Measurements from ENCODE around the gene CDK10. TPM values are rescaled to one million over a fixed set of nuclear protein-coding genes. Genes with fewer than 3 reads are reported as not detected.

The CDK10 gene
- polyA plus RNA-seq, 3 donors, result 16.5 to 107 (median 18.3) TPM

DNA sequence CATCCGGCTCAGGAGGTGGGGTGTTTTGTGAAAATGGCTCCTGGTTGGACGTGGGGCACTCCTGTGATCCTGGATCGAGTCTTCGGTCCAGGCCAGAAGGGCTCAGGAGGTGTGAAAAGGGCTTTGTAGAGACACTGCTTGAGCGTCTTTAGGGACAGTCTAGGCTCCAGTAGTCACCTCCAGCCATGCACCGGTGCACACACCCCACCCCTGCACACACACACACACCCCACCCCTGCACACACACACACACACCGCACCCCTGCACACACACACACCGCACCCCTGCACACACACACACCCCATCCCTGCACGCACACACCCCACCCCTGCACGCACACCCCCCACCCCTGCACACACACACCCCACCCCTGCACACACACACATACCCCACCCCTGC lies 48.0 kb upstream of the CDK10 start:
- TF ChIP-seq, protein P1, sequence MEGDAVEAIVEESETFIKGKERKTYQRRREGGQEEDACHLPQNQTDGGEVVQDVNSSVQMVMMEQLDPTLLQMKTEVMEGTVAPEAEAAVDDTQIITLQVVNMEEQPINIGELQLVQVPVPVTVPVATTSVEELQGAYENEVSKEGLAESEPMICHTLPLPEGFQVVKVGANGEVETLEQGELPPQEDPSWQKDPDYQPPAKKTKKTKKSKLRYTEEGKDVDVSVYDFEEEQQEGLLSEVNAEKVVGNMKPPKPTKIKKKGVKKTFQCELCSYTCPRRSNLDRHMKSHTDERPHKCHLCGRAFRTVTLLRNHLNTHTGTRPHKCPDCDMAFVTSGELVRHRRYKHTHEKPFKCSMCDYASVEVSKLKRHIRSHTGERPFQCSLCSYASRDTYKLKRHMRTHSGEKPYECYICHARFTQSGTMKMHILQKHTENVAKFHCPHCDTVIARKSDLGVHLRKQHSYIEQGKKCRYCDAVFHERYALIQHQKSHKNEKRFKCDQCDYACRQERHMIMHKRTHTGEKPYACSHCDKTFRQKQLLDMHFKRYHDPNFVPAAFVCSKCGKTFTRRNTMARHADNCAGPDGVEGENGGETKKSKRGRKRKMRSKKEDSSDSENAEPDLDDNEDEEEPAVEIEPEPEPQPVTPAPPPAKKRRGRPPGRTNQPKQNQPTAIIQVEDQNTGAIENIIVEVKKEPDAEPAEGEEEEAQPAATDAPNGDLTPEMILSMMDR (IDR thresholded peaks at IDR 0.05), result no peak
- Mint-ChIP-seq H3K4me3 (no peak overlapping the region), H3K9me3 (peaks cover 12 to 28% (median 22%) of the 10 kb centered on the region in 7 donors), H3K27ac (no peak overlapping the region), H3K36me3 (no peaks in the 10 kb centered on the region), H3K27me3 (ENCODE audit: low read depth in 3 of 3) (peaks cover 7 to 9% (median 9%) of the 10 kb centered on the region in 3 donors), H3K4me1 (peaks cover 7% of the 10 kb centered on the region)
- WGBS (ENCODE audit: insufficient coverage), result 72% methylated on average over 2 of the region's 10 CpGs
- intact Hi-C loops (cut with micrococcal nuclease), result no loop called here
- Histone ChIP-seq H3K27me3 (ENCODE audit: control insufficient read depth in 2 of 2, insufficient read depth in 2 of 2, low read length in 2 of 2) (no peaks in the 10 kb centered on the region), H3K4me1 (ENCODE audit: control insufficient read depth in 1 of 2, insufficient read depth in 2 of 2, low read length in 2 of 2) (peaks cover 0 to 5% of the 10 kb centered on the region in 2 donors), H3K36me3 (replicated peaks in 1 of 2; ENCODE audit: control insufficient read depth in 1 of 2, insufficient read depth in 2 of 2, low read length in 2 of 2) (no peaks in the 10 kb centered on the region), H4K20me1 (ENCODE audit: insufficient read depth, low read length) (no peaks in the 10 kb centered on the region), H3K4me3 (replicated peaks in 1 of 3; ENCODE audit: low read depth in 2 of 3, low read length in 3 of 3) (no peak overlapping the region), H3K4me2 (replicated peaks; ENCODE audit: extremely low read depth, low read length, poor library complexity, severe bottlenecking) (no peak overlapping the region), H3K9me3 (replicated peaks in 1 of 2; ENCODE audit: control insufficient read depth in 1 of 2, insufficient read depth in 1 of 2, low read length in 2 of 2) (peaks cover 20 to 28% of the 10 kb centered on the region in 2 donors), H3K27ac (ENCODE audit: low read depth in 1 of 2, low read length in 2 of 2) (no peak overlapping the region), H3K79me2 (ENCODE audit: insufficient read depth, low read length) (no peaks in the 10 kb centered on the region), H3K9ac (ENCODE audit: insufficient read depth, low read length, poor library complexity, severe bottlenecking) (no peak overlapping the region), H2AFZ (ENCODE audit: insufficient read depth, low read depth, low read length, poor library complexity, severe bottlenecking) (no peak overlapping the region)
- no peak for DNase-seq

DNA sequence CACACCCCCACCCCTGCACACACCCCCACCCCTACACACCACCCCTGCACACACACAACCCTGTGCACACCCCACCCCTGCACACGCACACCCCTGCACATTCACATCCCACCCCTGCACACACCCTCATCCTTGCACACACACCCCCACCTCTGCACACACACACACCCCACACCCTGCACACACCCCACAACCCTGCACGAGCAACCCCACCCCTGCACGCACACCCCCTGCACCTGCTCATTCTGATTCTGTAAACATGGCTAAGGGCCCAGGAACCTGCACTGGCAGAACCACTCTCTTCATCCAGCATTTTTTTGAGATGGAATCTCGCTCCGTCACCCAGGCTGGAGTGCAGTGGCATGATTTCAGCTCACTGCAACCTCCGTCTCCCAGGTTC lies 47.1 kb upstream of the CDK10 start:
- no peak overlapping the region for H3K9ac ChIP-seq (ENCODE audit: insufficient read depth, low read length, poor library complexity, severe bottlenecking)
- Mint-ChIP-seq H3K4me1 (peaks cover 7% of the 10 kb centered on the region), H3K9me3 (peaks cover 5 to 19% (median 15%) of the 10 kb centered on the region in 7 donors), H3K27me3 (ENCODE audit: low read depth in 3 of 3) (peaks cover 4 to 9% (median 7%) of the 10 kb centered on the region in 3 donors), H3K4me3 (no peak overlapping the region), H3K27ac (no peak overlapping the region), H3K36me3 (peaks cover 0 to 6% of the 10 kb centered on the region in 2 donors)
- WGBS (ENCODE audit: insufficient coverage), result 98% methylated on average over 6 of the region's 6 CpGs
- peaks cover 3% of the 10 kb centered on the region in 2 donors for H3K36me3 ChIP-seq (replicated peaks in 1 of 2; ENCODE audit: control insufficient read depth in 1 of 2, insufficient read depth in 2 of 2, low read length in 2 of 2)
- no peak overlapping the region for H2AFZ ChIP-seq (ENCODE audit: insufficient read depth, low read depth, low read length, poor library complexity, severe bottlenecking)
- no peak overlapping the region for H3K27ac ChIP-seq (ENCODE audit: low read depth in 1 of 2, low read length in 2 of 2)
- H3K4me2 ChIP-seq (replicated peaks; ENCODE audit: extremely low read depth, low read length, poor library complexity, severe bottlenecking), result no peak overlapping the region
- H3K4me1 ChIP-seq (ENCODE audit: control insufficient read depth in 1 of 2, insufficient read depth in 2 of 2, low read length in 2 of 2), result peaks cover 0 to 5% of the 10 kb centered on the region in 2 donors
- intact Hi-C loops (cut with micrococcal nuclease), result no loop called here
- H3K27me3 ChIP-seq (ENCODE audit: control insufficient read depth in 2 of 2, insufficient read depth in 2 of 2, low read length in 2 of 2), result no peaks in the 10 kb centered on the region
- DNase-seq, result no peak
- H3K79me2 ChIP-seq (ENCODE audit: insufficient read depth, low read length), result no peaks in the 10 kb centered on the region
- no peak overlapping the region for H3K4me3 ChIP-seq (replicated peaks in 1 of 3; ENCODE audit: low read depth in 2 of 3, low read length in 3 of 3)
- H3K9me3 ChIP-seq (replicated peaks in 1 of 2; ENCODE audit: control insufficient read depth in 1 of 2, insufficient read depth in 1 of 2, low read length in 2 of 2), result peaks cover 13 to 19% of the 10 kb centered on the region in 2 donors
- H4K20me1 ChIP-seq (ENCODE audit: insufficient read depth, low read length), result peaks cover 5% of the 10 kb centered on the region
- TF ChIP-seq, protein P1 (IDR thresholded peaks at IDR 0.05), result no peak
